GM12878 (cell line): Measurements from ENCODE around the gene IRF2. TPM values are rescaled to one million over a fixed set of nuclear protein-coding genes. Genes with fewer than 3 reads are reported as not detected.

Source experiments
- ATAC-seq: fragments of 200-7000 bp; cut with Tn5 transposase; 3 replicates; pipeline ENCODE4 v1.9.1; 2020; ENCODE audit warnings: mild to moderate bottlenecking, moderate library complexity
- BruUV-seq: library from RNA; stranded (reverse); fragments of 400-500 nt; replicated peaks from 2 replicates; lab custom pipeline; 2021; lab: Mats Ljungman, UMichigan
- CTCF ChIA-PET: fragments of 300-600 bp; sonication (Branson Sonifier 250); formaldehyde crosslinking; extraction: SDS; loops from one replicate; lab custom pipeline; 2021; ENCODE audit warnings: inconsistent platforms; lab: Yijun Ruan, JAX
- POLR2A ChIA-PET: fragments of 350-600 bp; formaldehyde crosslinking; extraction: SDS; loops from one replicate; lab custom pipeline; 2021; ENCODE audit warnings: inconsistent platforms; lab: Charles Lee
- RAD21 ChIA-PET: fragments of 300-600 bp; sonication (Branson Sonifier 250); formaldehyde crosslinking; loops from one replicate; lab custom pipeline; 2023; ENCODE audit warnings: antibody characterized with exemption; ENCODE audit not compliant: unreplicated experiment; lab: Charles Lee
- SMC1A ChIA-PET: fragments of 300-600 bp; sonication (Branson Sonifier 250); formaldehyde crosslinking; loops from one replicate; lab custom pipeline; 2023; ENCODE audit not compliant: unreplicated experiment, uncharacterized antibody; lab: Charles Lee
- DNase-seq: peaks from one replicate; pipeline ENCODE4 v3.0.0-alpha.2; 2011; ENCODE audit warnings: low read depth, low spot score
- FAIRE-seq: peaks from 3 replicates; lab custom pipeline; 2011; peaks lifted over from hg19 to GRCh38; lab: Jason Lieb, UNC
- H2AFZ ChIP-seq: 2 replicates; pipeline ENCODE4 v1.6.0; 2011; ENCODE audit warnings: low read depth, low read length, control low read depth; ENCODE audit not compliant: control insufficient read depth
- H3K27ac ChIP-seq: 2 replicates; pipeline ENCODE4 v1.5.1; 2011; ENCODE audit warnings: control low read depth; ENCODE audit not compliant: control insufficient read depth, insufficient read depth
- H3K27me3 ChIP-seq, 2 experiments: replicated peaks in 1 of 2; 2 replicates each; pipeline versions ENCODE4 v1.6.0 to v1.6.1; 2011; ENCODE audit warnings: low read length in 1 of 2; ENCODE audit not compliant: control insufficient read depth in 2 of 2, insufficient read depth in 2 of 2
- H3K36me3 ChIP-seq, 2 experiments: 2 replicates each; pipeline ENCODE4 v1.5.1; 2011; ENCODE audit warnings: low read length in 1 of 2; ENCODE audit not compliant: control insufficient read depth in 2 of 2, insufficient read depth in 2 of 2
- H3K4me1 ChIP-seq: 2 replicates; pipeline ENCODE4 v1.6.1; 2011; ENCODE audit warnings: mild to moderate bottlenecking, low read length, moderate library complexity, mixed read lengths; ENCODE audit not compliant: control insufficient read depth, insufficient read depth
- H3K4me2 ChIP-seq: 2 replicates; pipeline ENCODE4 v1.6.0; 2011; ENCODE audit warnings: control low read depth; ENCODE audit not compliant: control insufficient read depth, insufficient read depth
- H3K4me3 ChIP-seq: fragments of 200-600 bp; sonication (generic); 2 replicates; pipeline ENCODE4 v1.5.1; 2016
- H3K79me2 ChIP-seq: 2 replicates; pipeline ENCODE4 v1.6.0; 2011; ENCODE audit warnings: low read length; ENCODE audit not compliant: control insufficient read depth, insufficient read depth
- H3K9ac ChIP-seq: 2 replicates; pipeline ENCODE4 v1.8.0; 2011; ENCODE audit warnings: low read length, control low read depth, mixed read lengths; ENCODE audit not compliant: control insufficient read depth, insufficient read depth
- H3K9me3 ChIP-seq: replicated peaks from 3 replicates; pipeline ENCODE4 v1.5.1; 2011; ENCODE audit warnings: mild to moderate bottlenecking, low read length; ENCODE audit not compliant: control insufficient read depth, insufficient read depth
- H4K20me1 ChIP-seq: 2 replicates; pipeline ENCODE4 v1.6.0; 2011; ENCODE audit not compliant: control insufficient read depth, insufficient read depth
- CBFB ChIP-seq: IDR thresholded peaks from 2 replicates; pipeline ENCODE4 v1.6.1; 2016; ENCODE audit warnings: antibody characterized with exemption, low read depth
- CHD1 ChIP-seq: IDR thresholded peaks from 2 replicates; pipeline ENCODE4 v1.6.1; 2012; ENCODE audit warnings: low read depth, low read length, improper control_type of control experiment
- EP300 ChIP-seq, 2 experiments: fragments of 150-350 bp in 1 of 2; IDR thresholded peaks; 2 replicates each; pipeline ENCODE4 v1.6.1; 2011 to 2012; ENCODE audit warnings: low read depth in 2 of 2, low read length in 2 of 2, borderline replicate concordance in 1 of 2, improper control_type of control experiment in 1 of 2, inconsistent platforms in 1 of 2; ENCODE audit not compliant: control insufficient read depth in 1 of 2
- FOS ChIP-seq: IDR thresholded peaks from 3 replicates; pipeline ENCODE4 v1.6.1; 2011; ENCODE audit warnings: borderline replicate concordance; ENCODE audit not compliant: insufficient read length; ENCODE audit errors: extremely low read depth
- HDAC2 ChIP-seq: fragments of 200-600 bp; sonication (generic); IDR thresholded peaks from 2 replicates; pipeline ENCODE4 v1.6.1; 2017
- HDGF ChIP-seq: fragments of 450-650 bp; IDR thresholded peaks from 2 replicates; pipeline ENCODE4 v1.6.1; 2016; ENCODE audit warnings: antibody characterized with exemption
- STAT3 ChIP-seq: IDR thresholded peaks from 2 replicates; pipeline ENCODE4 v1.6.1; 2011; ENCODE audit warnings: low read depth, low read length, improper control_type of control experiment
- TCF12 ChIP-seq: IDR thresholded peaks from 2 replicates; pipeline ENCODE4 v1.6.1; 2011; ENCODE audit warnings: low read depth, mild to moderate bottlenecking, low read length
- ZNF384 ChIP-seq: IDR thresholded peaks from 2 replicates; pipeline ENCODE4 v1.6.1; 2012; ENCODE audit warnings: low read depth, mild to moderate bottlenecking, low read length, improper control_type of control experiment, borderline replicate concordance
- WGBS: methylation state at CpG from one replicate; pipeline ENCODE4 v1.1.6; 2016; ENCODE audit warnings: low lambda C conversion rate; ENCODE audit not compliant: insufficient replicate concordance, insufficient coverage; ENCODE audit errors: missing lambda C conversion rate; 5-methylcytosine and 5-hydroxymethylcytosine counted together
- in situ Hi-C: fragments of 300-500 bp; cut with MboI; formaldehyde crosslinking; loops from 9 replicates; pipeline ENCODE4 v1.14.3; 2018; ENCODE audit warnings: mixed read lengths
- intact Hi-C: fragments of 100-400 bp; cut with micrococcal nuclease; formaldehyde crosslinking; loops from one replicate; pipeline ENCODE4 v1.14.2; 2022; ENCODE audit not compliant: unreplicated experiment
- polyA plus RNA-seq, 11 experiments: library from polyadenylated mRNA; depleted of rRNA in 4 of 11; unstranded in 6 of 11; stranded (reverse) in 5 of 11; fragments of >200 nt; fragmentation: Nextera tagmentation in 4 of 11; fragmentation: Illumina TruSeq in 1 of 11; extraction: Ambion mirVana in 4 of 11; extraction: Trizol in 1 of 11; gene quantifications; 1 replicate in 1 of 11; 2 replicates in 10 of 11; pipeline versions ENCODE4 v1.2.1 to v1.2.3, GENCODE V29; 2011 to 2016; ENCODE audit warnings: inconsistent platforms in 2 of 11, missing spikeins in 2 of 11, low read depth in 1 of 11
- total RNA-seq, 4 experiments: library from RNA; depleted of rRNA in 3 of 4; stranded (reverse); fragments of >200 nt in 3 of 4; fragmentation: Illumina TruSeq in 1 of 4; extraction: Trizol in 1 of 4; gene quantifications; 2 replicates each; pipeline versions ENCODE4 v1.2.1 to v1.2.3, GENCODE V29; 2013 to 2021
- TF ChIP-seq, protein P1 (sequence below): fragments of 450-650 bp; IDR thresholded peaks from 2 replicates; pipeline ENCODE4 v1.6.1; 2017; ENCODE audit warnings: borderline replicate concordance

Gene IRF2
- total and polyA plus RNA-seq, 10 of the 15 experiments (the other 5 are each of a cell fraction or from before 2014, with no cell fraction given), result 45.1 to 99.3 (median 58.9) TPM

DNA sequence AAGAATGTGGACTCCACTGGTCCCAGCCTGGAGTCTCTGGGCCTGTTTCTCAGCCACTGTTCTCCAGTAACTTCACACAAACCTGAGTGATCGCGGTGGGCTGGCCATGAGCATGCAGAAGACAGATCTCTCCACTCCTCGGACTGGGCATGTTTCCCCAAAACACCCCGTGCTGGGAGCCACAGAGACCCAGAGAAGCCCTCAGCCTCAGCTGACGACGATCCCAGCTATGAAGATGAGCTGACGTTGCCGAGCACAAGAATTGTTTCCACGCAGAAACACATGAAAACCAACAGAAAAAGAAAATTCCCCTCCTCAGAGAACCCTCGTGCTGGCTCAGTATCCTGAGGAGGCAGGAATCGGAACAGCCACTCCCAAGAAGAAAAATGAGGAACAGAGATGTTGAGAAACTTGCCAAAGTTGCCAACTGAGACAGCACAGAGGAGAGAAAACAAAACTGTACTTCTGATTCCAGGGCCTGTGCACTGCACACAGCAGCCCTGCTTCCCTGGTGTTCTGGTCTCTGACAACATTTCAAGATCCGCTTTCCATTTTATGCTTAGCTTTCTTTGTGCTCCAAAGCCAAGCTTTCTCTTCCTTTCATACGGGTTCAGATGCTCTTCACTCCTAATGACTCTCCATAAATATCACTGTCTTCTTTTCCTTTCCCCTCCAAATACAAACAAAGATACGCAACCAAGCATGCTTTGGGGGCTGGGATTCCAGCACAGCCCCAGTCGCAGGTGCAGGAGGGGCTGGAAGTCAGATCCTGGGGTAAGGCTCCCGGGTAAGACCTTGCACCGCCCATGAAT is 81.4 kb downstream of the IRF2 start:
- RAD21 ChIA-PET, result interaction anchor here (3.6 to 3.7 kb wide), 2 partner anchors 9 to 128 kb away, joined by 10 to 22 read pairs; no protein-coding TSS in a partner anchor

More for the DNA sequence above, 81.4 kb downstream of the IRF2 start:
- Histone ChIP-seq H3K79me2 (peaks cover 5% of the 10 kb centered on the region), H2AFZ (no peak overlapping the region), H3K36me3 (peaks cover 26 to 64% of the 10 kb centered on the region in 2 experiments), H3K9ac (no peak overlapping the region), H3K27me3 (no peaks in the 10 kb centered on the region), H4K20me1 (no peaks in the 10 kb centered on the region), H3K27ac (no peak overlapping the region), H3K9me3 (no peaks in the 10 kb centered on the region; the same call in 1 of the 3 replicates), H3K4me3 (no peak overlapping the region), H3K4me1 (peaks cover 31% of the 10 kb centered on the region), H3K4me2 (no peak overlapping the region)
- FAIRE-seq (no peak), ATAC-seq (no peak), DNase-seq (no peak)
- in situ Hi-C loops, result no loop called here
- ChIA-PET CTCF (interaction anchor here (1.4 to 1.9 kb wide), 2 partner anchors 70 to 129 kb away, joined by 3 to 6 read pairs; no protein-coding TSS in a partner anchor), SMC1A (interaction anchor here (0.9 to 2.0 kb wide), 11 partner anchors 11 to 129 kb away, joined by 3 to 7 read pairs (median 4); no protein-coding TSS in a partner anchor)
- WGBS, result 94% methylated on average over 17 of the region's 17 CpGs
- intact Hi-C loops, result no loop called here
- TF ChIP-seq TCF12, result no peak
- no peak for TF ChIP-seq STAT3
- TF ChIP-seq FOS, result no peak
- no peak for TF ChIP-seq EP300 (IDR thresholded peaks at IDR 0.05; ENCODE audit: borderline replicate concordance in 1 of 2, control insufficient read depth in 1 of 2, low read depth in 2 of 2, low read length in 2 of 2)
- no peak for TF ChIP-seq HDGF
- TF ChIP-seq, protein P1, sequence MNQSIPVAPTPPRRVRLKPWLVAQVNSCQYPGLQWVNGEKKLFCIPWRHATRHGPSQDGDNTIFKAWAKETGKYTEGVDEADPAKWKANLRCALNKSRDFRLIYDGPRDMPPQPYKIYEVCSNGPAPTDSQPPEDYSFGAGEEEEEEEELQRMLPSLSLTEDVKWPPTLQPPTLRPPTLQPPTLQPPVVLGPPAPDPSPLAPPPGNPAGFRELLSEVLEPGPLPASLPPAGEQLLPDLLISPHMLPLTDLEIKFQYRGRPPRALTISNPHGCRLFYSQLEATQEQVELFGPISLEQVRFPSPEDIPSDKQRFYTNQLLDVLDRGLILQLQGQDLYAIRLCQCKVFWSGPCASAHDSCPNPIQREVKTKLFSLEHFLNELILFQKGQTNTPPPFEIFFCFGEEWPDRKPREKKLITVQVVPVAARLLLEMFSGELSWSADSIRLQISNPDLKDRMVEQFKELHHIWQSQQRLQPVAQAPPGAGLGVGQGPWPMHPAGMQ, result no peak
- no peak for TF ChIP-seq CBFB
- no peak for TF ChIP-seq HDAC2
- no peak for TF ChIP-seq ZNF384
- no peak for TF ChIP-seq CHD1
- TF ChIP-seq, all 136 proteins: peak for 0
- POLR2A ChIA-PET, result interaction anchor here (0.7 kb wide), 1 partner anchor 83 kb away, joined by 3 read pairs; no protein-coding TSS in a partner anchor
- no TSS peak for BruUV-seq
